HG02571 (cell line): ENCODE results near the gene GLIS1.

Experiments
- ATAC-seq: cut with Tn5 transposase; IDR thresholded peaks from one replicate; pipeline ENCODE4 v1.9.1; 2021; ENCODE audit warnings: mild to moderate bottlenecking, moderate library complexity; ENCODE audit not compliant: unreplicated experiment

The GLIS1 gene

GRCh38 chr1:53541263-53541625, 197.7 kb downstream of the GLIS1 start:
- no peak for ATAC-seq

- ATAC-seq: no peak
These were observed 198.2 kb downstream of the GLIS1 start for GRCh38 chr1:53540604-53541262.

- ATAC-seq: no peak
These were observed 199.0 kb downstream of the GLIS1 start for GRCh38 chr1:53539711-53540603.

GRCh38 chr1:53539226-53539625, 199.7 kb downstream of the GLIS1 start:
- no peak for ATAC-seq

GRCh38 chr1:53536606-53537005, 202.4 kb downstream of the GLIS1 start:
- no peak for ATAC-seq

GRCh38 chr1:53535846-53536245, 203.1 kb downstream of the GLIS1 start:
- ATAC-seq: no peak

GRCh38 chr1:53535226-53535625, 203.7 kb downstream of the GLIS1 start:
- no peak for ATAC-seq

- ATAC-seq: no peak
These were observed 206.1 kb downstream of the GLIS1 start for GRCh38 chr1:53532912-53533311.

GRCh38 chr1:53532377-53532776, 206.6 kb downstream of the GLIS1 start:
- no peak for ATAC-seq

GRCh38 chr1:53530550-53530949, 208.4 kb downstream of the GLIS1 start:
- ATAC-seq: no peak

GRCh38 chr1:53529555-53529954, 209.4 kb downstream of the GLIS1 start:
- ATAC-seq: no peak

GRCh38 chr1:53527368-53527767, 211.6 kb downstream of the GLIS1 start:
- ATAC-seq: no peak

GRCh38 chr1:53526451-53527101, 212.4 kb downstream of the GLIS1 start:
- no peak for ATAC-seq

- ATAC-seq: no peak
These were observed 213.4 kb downstream of the GLIS1 start for GRCh38 chr1:53525595-53525994.

- no peak for ATAC-seq
These were observed 214.3 kb downstream of the GLIS1 start for GRCh38 chr1:53524428-53525375.

GRCh38 chr1:53521924-53522552, 216.9 kb downstream of the GLIS1 start:
- no peak for ATAC-seq

GRCh38 chr1:53520481-53520880, 218.5 kb downstream of the GLIS1 start:
- ATAC-seq: no peak

GRCh38 chr1:53519421-53519820, 219.5 kb downstream of the GLIS1 start:
- no peak for ATAC-seq

GRCh38 chr1:53518775-53519174, 220.2 kb downstream of the GLIS1 start:
- no peak for ATAC-seq

GRCh38 chr1:53517821-53518352, 221.1 kb downstream of the GLIS1 start:
- ATAC-seq: no peak
